B cell (primary cell): ENCODE data around the gene NRK. TPM values are rescaled to one million over a fixed set of nuclear protein-coding genes. Genes with fewer than 3 reads are reported as not detected.

Source experiments
- ATAC-seq: fragments of 200-7000 bp; cut with Tn5 transposase; one replicate; pipeline ENCODE4 v1.10.0; 2021; ENCODE audit warnings: low read depth, mild to moderate bottlenecking, moderate number of reproducible peaks, moderate library complexity
- CTCF ChIA-PET: fragments of 350-600 bp; sonication (Branson Sonifier 250); formaldehyde crosslinking; loops from one replicate; lab custom pipeline; 2021; ENCODE audit warnings: antibody characterized with exemption, inconsistent platforms; lab: Charles Lee
- POLR2A ChIA-PET: fragments of 350-600 bp; sonication (Branson Sonifier 250); formaldehyde crosslinking; loops from one replicate; lab custom pipeline; 2021; ENCODE audit warnings: antibody characterized with exemption; lab: Charles Lee
- DNase-seq: peaks from one replicate; pipeline ENCODE4 v3.0.0; 2013
- H2AFZ ChIP-seq: 2 replicates; pipeline ENCODE4 v1.6.1; 2012; ENCODE audit warnings: mild to moderate bottlenecking, low read depth, low read length; ENCODE audit not compliant: insufficient read depth, poor library complexity, severe bottlenecking
- H3K27ac ChIP-seq, 2 donors: 1 replicate in 1 of 2; 2 replicates in 1 of 2; pipeline ENCODE4 v1.5.1; 2012 to 2013; ENCODE audit warnings: low read length in 2 of 2, mild to moderate bottlenecking in 2 of 2, moderate library complexity in 1 of 2
- H3K27me3 ChIP-seq, 4 experiments: fragments of 200-600 bp in 1 of 4; sonication (generic) in 1 of 4; replicated peaks in 1 of 4; 1 replicate in 2 of 4; 2 replicates in 2 of 4; pipeline versions ENCODE4 v1.6.1 to v1.7.0; 2013 to 2016; ENCODE audit warnings: low read length in 3 of 4, mild to moderate bottlenecking in 2 of 4, mixed read lengths in 1 of 4, moderate library complexity in 1 of 4; ENCODE audit not compliant: insufficient read depth in 4 of 4, control insufficient read depth in 3 of 4; ENCODE audit errors: control extremely low read depth in 1 of 4
- H3K36me3 ChIP-seq, 2 experiments: replicated peaks in 1 of 2; 1 replicate in 1 of 2; 2 replicates in 1 of 2; pipeline versions ENCODE4 v1.6.1 to v1.7.1; 2013; ENCODE audit warnings: low read length in 1 of 2; ENCODE audit not compliant: insufficient read depth in 2 of 2, control insufficient read depth in 1 of 2; ENCODE audit errors: control extremely low read depth in 1 of 2, extremely low read depth in 1 of 2
- H3K4me1 ChIP-seq, 2 donors: fragments of 200-600 bp in 1 of 2; sonication (generic) in 1 of 2; 1 replicate in 1 of 2; 2 replicates in 1 of 2; pipeline versions ENCODE4 v1.5.1 to v1.6.1; 2013 to 2017; ENCODE audit warnings: low read length in 2 of 2; ENCODE audit not compliant: control insufficient read depth in 2 of 2, insufficient read depth in 2 of 2
- H3K4me2 ChIP-seq: replicated peaks from 2 replicates; pipeline ENCODE3; 2012; ENCODE audit warnings: mild to moderate bottlenecking, low read depth, low read length; ENCODE audit not compliant: poor library complexity, severe bottlenecking
- H3K4me3 ChIP-seq, 5 experiments: fragments of 200-600 bp in 1 of 5; sonication (generic) in 1 of 5; 1 replicate in 3 of 5; 2 replicates in 2 of 5; pipeline versions ENCODE4 v1.5.1 to v1.7.0; 2011 to 2016; ENCODE audit warnings: low read length in 4 of 5, mild to moderate bottlenecking in 4 of 5, low read depth in 2 of 5, control low read depth in 1 of 5, moderate library complexity in 1 of 5; ENCODE audit not compliant: insufficient read depth in 1 of 5; ENCODE audit errors: control extremely low read depth in 1 of 5, extremely low read depth in 1 of 5
- H3K79me2 ChIP-seq: fragments of 200-600 bp; sonication (generic); one replicate; pipeline ENCODE4 v1.6.0; 2016; ENCODE audit warnings: low read length; ENCODE audit not compliant: control insufficient read depth, insufficient read depth
- H3K9ac ChIP-seq: fragments of 200-600 bp; sonication (generic); 2 replicates; pipeline ENCODE4 v1.6.1; 2017; ENCODE audit warnings: mild to moderate bottlenecking, low read length, moderate library complexity
- H3K9me3 ChIP-seq, 3 donors: one replicate each; pipeline versions ENCODE4 v1.6.1 to v1.7.1; 2013; ENCODE audit warnings: low read length in 2 of 3; ENCODE audit not compliant: control insufficient read depth in 2 of 3, insufficient read depth in 1 of 3; ENCODE audit errors: control extremely low read depth in 1 of 3
- H4K20me1 ChIP-seq: 2 replicates; pipeline ENCODE4 v1.6.0; 2012; ENCODE audit warnings: mild to moderate bottlenecking, low read length; ENCODE audit not compliant: insufficient read depth, control insufficient read depth, poor library complexity, severe bottlenecking
- H3K27ac Mint-ChIP-seq: one replicate; pipeline ENCODE4 v1.8.0; 2021; ENCODE audit warnings: mixed read lengths
- H3K27me3 Mint-ChIP-seq: one replicate; pipeline ENCODE4 v1.8.0; 2021; ENCODE audit warnings: mixed read lengths
- H3K4me1 Mint-ChIP-seq: one replicate; pipeline ENCODE4 v1.8.0; 2021; ENCODE audit warnings: mixed read lengths
- H3K4me3 Mint-ChIP-seq: one replicate; pipeline ENCODE4 v1.8.0; 2021; ENCODE audit warnings: mixed read lengths
- H3K9me3 Mint-ChIP-seq: one replicate; pipeline ENCODE4 v1.8.0; 2022; ENCODE audit warnings: mixed read lengths; ENCODE audit not compliant: insufficient read depth
- EZH2 ChIP-seq: IDR thresholded peaks from 2 replicates; pipeline ENCODE4 v1.6.1; 2012; ENCODE audit warnings: borderline replicate concordance, low read depth, mild to moderate bottlenecking, moderate library complexity, low read length; ENCODE audit not compliant: insufficient read depth, poor library complexity, severe bottlenecking
- WGBS: methylation state at CpG from one replicate; pipeline ENCODE4 v1.1.5; 2013; ENCODE audit warnings: missing lambda C conversion rate; ENCODE audit not compliant: insufficient coverage; 5-methylcytosine and 5-hydroxymethylcytosine counted together
- intact Hi-C: fragments of 100-400 bp; cut with micrococcal nuclease; formaldehyde crosslinking; loops from one replicate; pipeline ENCODE4 v1.10.0; 2022
- polyA minus RNA-seq: library from RNA; depleted of rRNA, polyadenylated mRNA; stranded (reverse); fragments of >200 nt; gene quantifications from 2 replicates; pipeline ENCODE4 v1.2.3, GENCODE V29; 2012
- polyA plus RNA-seq: library from polyadenylated mRNA; depleted of rRNA; stranded (reverse); fragments of >200 nt; gene quantifications from 2 replicates; pipeline ENCODE4 v1.2.3, GENCODE V29; 2012
- total RNA-seq, 2 donors: library from RNA; stranded (reverse); fragments of 120-200 nt in 1 of 2; gene quantifications; 1 replicate in 1 of 2; 2 replicates in 1 of 2; pipeline versions ENCODE4 v1.2.3 to v1.2.4, GENCODE V29; 2013 to 2022
- TF ChIP-seq, protein P1 (sequence below): fragments of 200-600 bp; IDR thresholded peaks from one replicate; pipeline ENCODE4 v1.8.0; 2022; ENCODE audit warnings: antibody characterized with exemption, mild to moderate bottlenecking

The NRK gene
- total RNA-seq (not detected in 2 replicates), polyA plus RNA-seq (not detected in 2 replicates), polyA minus RNA-seq (not detected in 2 replicates)
- total RNA-seq (2013), result 4.7 TPM

GRCh38 chrX:105822138-105823091, at the start of gene NRK:
Gene NRK, plus strand, starts transcription at chrX:105822539. Its CDS starts 307 bp downstream, at chrX:105822846.
- no peak within 1 kb of the TSS for H3K4me3 ChIP-seq
- ATAC-seq, result no peak
- Mint-ChIP-seq H3K27ac (no peak within 1 kb of the TSS), H3K27me3 (no peaks in the 10 kb centered on the region), H3K9me3 (no peaks in the 10 kb centered on the region), H3K4me1 (no peaks in the 10 kb centered on the region), H3K4me3 (no peak within 1 kb of the TSS)
- no peak within 1 kb of the TSS for H3K4me2 ChIP-seq
- H3K79me2 ChIP-seq, result no peaks in the 10 kb centered on the region
- peaks cover 0 to 13% (median 0%) of the 10 kb centered on the region in 3 donors for H3K9me3 ChIP-seq
- WGBS, result 10% methylated on average over 61 of the region's 76 CpGs
- intact Hi-C loops, result no loop called here
- H3K27me3 ChIP-seq, result peaks cover 0 to 3% (median 0%) of the 10 kb centered on the region in 4 experiments
- H2AFZ ChIP-seq, result no peak within 1 kb of the TSS
- no peaks in the 10 kb centered on the region for H3K36me3 ChIP-seq
- H3K4me1 ChIP-seq, result no peaks in the 10 kb centered on the region
- CTCF ChIA-PET, result no interaction called here
- DNase-seq, result no peak
- TF ChIP-seq, protein P1, sequence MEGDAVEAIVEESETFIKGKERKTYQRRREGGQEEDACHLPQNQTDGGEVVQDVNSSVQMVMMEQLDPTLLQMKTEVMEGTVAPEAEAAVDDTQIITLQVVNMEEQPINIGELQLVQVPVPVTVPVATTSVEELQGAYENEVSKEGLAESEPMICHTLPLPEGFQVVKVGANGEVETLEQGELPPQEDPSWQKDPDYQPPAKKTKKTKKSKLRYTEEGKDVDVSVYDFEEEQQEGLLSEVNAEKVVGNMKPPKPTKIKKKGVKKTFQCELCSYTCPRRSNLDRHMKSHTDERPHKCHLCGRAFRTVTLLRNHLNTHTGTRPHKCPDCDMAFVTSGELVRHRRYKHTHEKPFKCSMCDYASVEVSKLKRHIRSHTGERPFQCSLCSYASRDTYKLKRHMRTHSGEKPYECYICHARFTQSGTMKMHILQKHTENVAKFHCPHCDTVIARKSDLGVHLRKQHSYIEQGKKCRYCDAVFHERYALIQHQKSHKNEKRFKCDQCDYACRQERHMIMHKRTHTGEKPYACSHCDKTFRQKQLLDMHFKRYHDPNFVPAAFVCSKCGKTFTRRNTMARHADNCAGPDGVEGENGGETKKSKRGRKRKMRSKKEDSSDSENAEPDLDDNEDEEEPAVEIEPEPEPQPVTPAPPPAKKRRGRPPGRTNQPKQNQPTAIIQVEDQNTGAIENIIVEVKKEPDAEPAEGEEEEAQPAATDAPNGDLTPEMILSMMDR, result no peak
- no peak for TF ChIP-seq EZH2
- H3K9ac ChIP-seq, result no peak within 1 kb of the TSS
- POLR2A ChIA-PET, result no interaction called here
- no peak within 1 kb of the TSS for H3K27ac ChIP-seq
- no peaks in the 10 kb centered on the region for H4K20me1 ChIP-seq

- H3K79me2 ChIP-seq, result no peaks in the 10 kb centered on the region
- H3K9me3 ChIP-seq, result peaks cover 0 to 2% (median 0%) of the 10 kb centered on the region in 3 donors
- no peak overlapping the region for H3K9ac ChIP-seq
- no peaks in the 10 kb centered on the region for H3K36me3 ChIP-seq
- no peaks in the 10 kb centered on the region for H3K4me1 ChIP-seq
- no peaks in the 10 kb centered on the region for H3K4me1 Mint-ChIP-seq
- H3K9me3 Mint-ChIP-seq, result no peaks in the 10 kb centered on the region
- H3K27ac ChIP-seq, result no peak overlapping the region
- no peak overlapping the region for H3K27ac Mint-ChIP-seq
- ChIA-PET CTCF (no interaction called here), POLR2A (no interaction called here)
- no peaks in the 10 kb centered on the region for H3K27me3 Mint-ChIP-seq
- no peaks in the 10 kb centered on the region for H3K27me3 ChIP-seq
- H2AFZ ChIP-seq, result no peak overlapping the region
- H3K4me3 Mint-ChIP-seq, result no peak overlapping the region
- H3K4me2 ChIP-seq, result no peak overlapping the region
- DNase-seq, result no peak
- TF ChIP-seq, protein P1, result no peak
- TF ChIP-seq EZH2, result no peak
- no peak overlapping the region for H3K4me3 ChIP-seq
- intact Hi-C loops, result no loop called here
- ATAC-seq, result no peak
- H4K20me1 ChIP-seq, result no peaks in the 10 kb centered on the region
These were observed 48.5 kb upstream of the NRK start for GRCh38 chrX:105773801-105774200.
